Activated gamma-delta T cell treated with Interleukin-2 at 50 U/mL for 16 hours (primary cell): ENCODE data around the gene FZD10.

ENCODE experiments used
- DNase-seq: peaks from one replicate; pipeline ENCODE4 v3.0.0-alpha.2; 2020

The FZD10 gene

DNA sequence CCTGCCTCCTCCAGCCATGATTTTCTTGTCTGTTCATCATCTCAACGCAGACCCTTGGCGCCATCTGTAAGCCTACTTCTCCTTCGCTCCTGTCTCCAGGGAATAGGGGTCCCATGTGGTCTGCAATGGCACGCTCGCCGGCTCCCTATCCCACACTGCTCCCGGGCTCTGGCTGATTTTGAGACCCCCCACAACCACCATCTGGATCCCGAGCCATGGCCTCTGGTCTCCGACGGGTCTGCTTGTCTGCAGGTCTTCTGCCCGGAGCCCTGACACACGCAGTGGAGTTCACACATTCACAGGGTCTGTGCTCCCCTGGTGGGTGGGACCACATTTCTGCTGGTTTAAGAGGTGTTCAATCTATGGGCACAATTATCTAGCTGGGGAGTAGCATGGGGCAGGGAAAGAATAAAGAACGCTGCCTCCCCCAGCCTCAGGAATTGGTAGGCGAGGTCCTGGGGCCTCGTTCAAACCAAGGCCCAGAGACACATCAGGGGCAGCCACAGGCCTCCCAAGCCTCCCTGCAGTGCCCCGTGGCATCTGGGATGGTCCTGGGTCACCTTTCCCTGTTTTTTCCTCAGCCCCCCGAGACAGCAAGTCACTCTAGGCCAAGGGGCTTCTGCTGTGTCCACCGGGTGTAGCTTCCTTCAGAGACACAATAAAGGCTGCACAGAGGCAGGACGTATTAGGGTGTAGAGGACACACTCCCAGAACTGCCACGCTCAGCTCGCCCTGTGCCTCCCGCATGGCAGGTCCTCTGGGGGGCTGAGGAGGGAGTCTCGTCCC is 21.5 kb downstream of the FZD10 start:
- no peak for DNase-seq

GRCh38 chr12:130184404-130185090 is 22.3 kb downstream of the FZD10 start:
- no peak for DNase-seq

DNA sequence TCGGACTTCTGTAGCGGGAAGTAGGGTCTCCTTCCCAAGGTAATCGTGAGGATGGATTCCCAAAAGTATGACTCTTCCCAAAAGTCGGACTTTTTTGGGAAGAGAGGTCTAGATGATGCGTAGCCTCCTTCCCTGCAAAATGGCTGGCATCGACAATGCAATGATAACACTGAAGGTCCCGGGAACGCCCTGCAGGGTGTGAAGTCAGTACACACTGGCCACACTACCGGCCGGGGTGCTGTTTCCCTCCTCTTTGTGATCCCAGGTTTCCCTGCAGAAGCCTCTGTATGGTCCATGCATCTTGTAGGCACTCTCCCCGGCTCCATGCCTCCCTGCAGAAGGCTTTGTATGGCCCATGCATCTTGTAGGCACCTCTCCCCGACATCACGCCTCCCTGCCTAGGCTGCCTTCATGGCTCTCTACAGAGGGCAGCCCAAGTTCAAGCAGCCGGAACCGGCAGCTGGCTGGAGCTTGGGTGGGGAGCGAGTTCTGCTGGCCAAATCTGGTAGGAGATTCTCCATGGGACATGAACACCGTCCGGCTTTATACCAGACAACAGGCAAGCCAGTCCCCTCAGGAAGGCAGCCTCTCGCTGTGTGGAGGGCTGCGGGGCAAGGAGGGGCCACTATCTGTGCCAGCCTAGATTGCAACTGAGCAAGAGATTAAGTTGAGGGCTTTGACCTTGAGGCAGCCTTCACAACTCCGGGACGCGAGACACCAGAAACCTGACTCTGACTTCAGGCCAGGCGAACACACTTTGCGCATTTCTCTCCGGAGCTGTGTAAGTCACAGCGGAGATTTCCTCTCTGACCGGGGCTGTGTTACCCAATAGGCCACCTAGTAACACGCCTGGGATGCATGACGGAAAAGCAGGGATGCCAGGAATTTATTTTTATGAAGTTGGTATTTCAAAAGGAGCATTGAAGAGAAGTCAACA is 23.5 kb downstream of the FZD10 start:
- no peak for DNase-seq

GRCh38 chr12:130186651-130187268 is 24.5 kb downstream of the FZD10 start:
- DNase-seq, result no peak

DNA sequence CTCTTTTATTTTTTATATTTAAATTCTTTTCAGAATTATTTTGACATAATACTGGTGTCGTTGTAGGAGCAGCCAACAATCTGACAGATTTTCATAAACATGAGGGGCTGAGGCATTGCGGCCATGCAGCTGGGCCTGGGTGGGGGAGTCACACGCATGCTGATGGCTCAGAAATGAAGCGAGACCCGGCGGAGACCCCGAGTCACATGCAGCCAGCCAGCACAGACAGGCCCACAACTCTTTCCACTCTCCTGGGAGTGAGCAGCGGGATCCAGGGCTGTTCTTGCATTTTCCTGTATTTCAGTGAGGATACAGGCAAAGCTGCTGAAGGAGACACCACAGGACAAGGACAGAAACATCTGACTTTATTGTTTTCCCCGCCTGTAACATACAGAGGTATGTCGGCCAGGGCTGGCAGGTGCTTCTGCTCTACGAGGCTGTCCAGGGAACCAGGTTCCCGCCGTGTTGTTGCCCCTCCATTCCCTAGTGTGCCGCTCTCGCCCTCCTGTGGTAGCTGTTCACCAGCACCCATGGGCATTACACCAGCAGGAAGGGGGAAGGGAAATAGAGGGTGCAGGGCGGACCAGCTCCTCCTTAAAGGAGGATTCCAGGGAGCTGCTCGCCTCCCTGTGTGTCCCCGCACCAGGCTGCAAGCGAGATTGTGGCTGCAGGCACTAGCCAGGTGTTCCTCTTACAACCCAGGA is 30.5 kb downstream of the FZD10 start:
- DNase-seq, result no peak

- no peak for DNase-seq
Observed at GRCh38 chr12:130194154-130194553, 31.9 kb downstream of the FZD10 start.

- no peak for DNase-seq
Observed at GRCh38 chr12:130195369-130195768, 33.1 kb downstream of the FZD10 start.

- DNase-seq, result no peak
Observed at GRCh38 chr12:130195776-130196175, 33.5 kb downstream of the FZD10 start.

GRCh38 chr12:130196827-130197226 is 34.6 kb downstream of the FZD10 start:
- DNase-seq, result no peak

DNA sequence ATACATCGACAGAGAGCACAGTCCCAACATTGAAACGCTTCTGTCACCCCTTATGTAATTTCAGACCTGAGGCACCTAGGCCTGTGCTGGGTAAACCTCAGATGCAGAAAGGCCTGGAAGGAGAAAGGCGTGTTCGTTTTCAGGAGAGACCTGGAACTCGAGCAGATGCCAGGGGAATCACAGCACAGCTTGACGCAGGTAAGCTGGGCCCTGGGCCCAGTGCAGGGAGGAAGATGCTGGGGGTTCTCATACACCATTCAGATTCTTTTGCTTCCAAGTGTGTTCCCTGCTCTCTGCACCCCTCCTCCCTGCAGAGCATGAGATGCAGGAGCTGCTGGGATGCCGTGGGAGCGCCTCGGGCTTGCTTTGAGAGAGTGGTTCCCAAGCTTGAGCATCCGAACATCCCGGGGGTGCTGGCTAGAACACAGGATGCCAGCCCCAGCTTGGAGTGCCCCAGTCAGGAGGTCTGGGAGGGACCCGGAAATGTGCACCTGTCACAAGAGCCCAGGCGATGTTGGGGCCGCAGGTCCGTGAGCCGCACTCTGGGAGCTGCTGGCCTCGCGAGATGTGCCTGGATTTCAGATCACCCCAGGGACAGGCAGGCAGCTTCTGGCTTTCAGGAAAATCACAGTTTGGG is 35.9 kb downstream of the FZD10 start:
- DNase-seq, result no peak

- no peak for DNase-seq
Observed at GRCh38 chr12:130198663-130199060, 36.4 kb downstream of the FZD10 start.

DNA sequence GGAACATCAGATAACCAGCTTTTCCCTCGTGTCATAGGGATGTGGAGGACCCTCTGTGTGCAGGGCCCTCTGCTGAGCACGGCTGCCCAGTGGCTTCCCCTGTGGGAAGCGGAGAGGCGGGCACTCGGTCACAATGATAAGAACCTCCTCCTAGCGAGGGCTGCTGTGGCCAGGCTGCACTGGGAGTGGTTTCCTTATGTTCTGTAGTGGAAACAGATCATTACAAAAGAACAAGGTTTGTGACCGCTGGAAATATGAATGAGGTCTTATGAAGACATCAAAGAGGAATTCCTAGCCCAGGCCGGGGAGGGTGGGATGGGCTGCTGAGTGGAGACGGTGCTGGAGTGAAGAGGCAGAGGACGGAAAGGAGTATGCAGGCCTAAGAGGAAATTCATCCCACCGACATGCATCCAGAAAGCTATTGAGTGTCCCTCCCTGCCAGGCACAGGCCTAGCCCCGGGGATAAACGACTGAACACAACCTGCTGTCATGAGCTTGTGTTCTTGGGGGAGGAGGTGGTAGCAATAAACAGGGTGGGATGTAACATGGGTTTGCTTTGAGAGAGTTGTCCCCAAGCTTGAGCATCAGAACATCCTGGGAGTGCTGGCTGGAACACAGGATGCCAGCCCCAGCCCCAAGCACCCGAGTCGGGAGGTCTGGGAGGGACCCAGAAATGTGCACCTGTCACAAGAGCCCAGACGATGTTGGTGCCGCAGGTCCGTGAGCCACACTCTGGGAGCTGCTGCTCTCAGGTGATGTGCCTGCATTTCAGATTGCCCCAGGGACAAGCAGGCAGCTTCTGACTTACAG is 37.5 kb downstream of the FZD10 start:
- DNase-seq, result no peak

- DNase-seq, result no peak
Observed at GRCh38 chr12:130200445-130200844, 38.2 kb downstream of the FZD10 start.

- DNase-seq, result no peak
Observed at GRCh38 chr12:130201037-130201436, 38.8 kb downstream of the FZD10 start.

DNA sequence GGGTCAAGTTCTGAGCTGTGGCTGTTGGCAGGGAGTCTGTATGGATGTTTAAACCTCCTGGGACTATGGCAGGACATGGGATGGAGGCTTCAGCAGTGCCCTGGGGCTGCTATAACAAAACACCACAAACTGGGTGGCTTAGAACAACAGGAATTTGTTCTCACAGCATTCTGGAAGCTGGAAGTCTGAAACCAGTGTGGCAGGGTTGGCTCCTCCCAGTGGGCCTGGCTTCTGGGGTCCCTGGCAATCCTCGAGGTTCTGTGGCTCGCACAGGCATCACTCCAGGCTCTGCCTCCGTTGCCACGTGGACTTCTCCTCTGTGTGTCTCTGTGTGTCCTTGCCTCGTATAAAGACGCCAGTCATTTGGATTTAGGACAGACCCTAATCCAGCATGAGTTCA is 39.9 kb downstream of the FZD10 start:
- DNase-seq, result no peak

DNA sequence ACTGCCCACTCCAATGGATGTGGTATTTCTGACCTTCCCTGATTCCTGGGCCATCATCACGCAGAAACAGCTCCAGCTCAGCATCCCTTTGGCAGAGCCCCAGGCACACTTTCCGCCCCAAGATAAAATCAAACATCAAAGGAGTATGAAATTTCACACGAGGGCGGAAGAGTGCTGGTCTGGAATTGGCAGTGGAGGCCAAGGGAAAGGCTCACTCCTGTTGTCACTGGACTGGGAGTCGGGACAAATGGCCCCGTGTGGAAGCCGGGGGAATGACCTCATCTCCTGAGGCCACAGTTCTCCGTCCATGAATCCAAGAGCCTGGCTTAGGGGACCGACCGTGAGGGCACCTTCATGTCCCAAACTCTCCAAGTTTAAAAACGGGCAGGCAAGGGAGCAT is 40.9 kb downstream of the FZD10 start:
- no peak for DNase-seq

DNA sequence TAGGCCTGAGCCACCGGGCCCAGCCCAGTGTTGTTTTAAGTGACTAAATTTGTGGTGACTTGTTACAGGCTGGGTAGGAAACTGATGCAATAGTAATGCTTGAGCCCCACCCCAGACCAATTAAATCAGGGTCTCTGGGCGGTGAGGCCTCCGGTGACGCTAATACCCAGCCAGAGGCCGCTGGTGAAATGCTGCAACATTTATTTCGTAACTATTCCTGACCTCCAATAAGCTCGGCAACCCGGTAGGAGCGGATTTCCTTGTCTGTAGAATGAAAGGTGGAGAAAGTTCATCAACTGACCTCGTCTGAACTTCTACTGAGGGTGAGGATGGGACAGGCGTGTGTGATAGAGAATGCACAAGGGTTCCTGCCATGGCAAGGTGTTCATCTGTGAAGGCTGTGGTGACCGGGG is 42.3 kb downstream of the FZD10 start:
- no peak for DNase-seq

GRCh38 chr12:130205495-130205894 is 43.2 kb downstream of the FZD10 start:
- DNase-seq, result no peak

- DNase-seq, result no peak
Observed at GRCh38 chr12:130212384-130212989, 50.2 kb downstream of the FZD10 start.

- DNase-seq, result no peak
Observed at GRCh38 chr12:130213249-130213648, 51.0 kb downstream of the FZD10 start.
